SK-N-SH (cell line): ENCODE data around the gene TNNC1. TPM values are rescaled to one million over a fixed set of nuclear protein-coding genes. Genes with fewer than 3 reads are reported as not detected.

Source experiments
- CTCF ChIA-PET: fragments of 300-600, 350-600 bp; formaldehyde crosslinking; extraction: SDS; loops from one replicate; lab custom pipeline; 2021; lab: Yijun Ruan, JAX
- POLR2A ChIA-PET: fragments of 350-600 bp; sonication (Branson Sonifier 250); formaldehyde crosslinking; extraction: SDS; loops from one replicate; lab custom pipeline; 2020; ENCODE audit warnings: antibody characterized with exemption, inconsistent platforms; lab: Yijun Ruan, JAX
- DNase-seq: peaks from one replicate; pipeline ENCODE4 v3.0.0; 2012
- H2AFZ ChIP-seq: fragments of 200-600 bp; sonication (generic); 2 replicates; pipeline ENCODE4 v1.8.1; 2016; ENCODE audit warnings: antibody characterized with exemption, mild to moderate bottlenecking, low read depth
- H3F3A ChIP-seq: fragments of 200-600 bp; sonication (generic); replicated peaks from 2 replicates; pipeline ENCODE3; 2016; ENCODE audit warnings: antibody characterized with exemption, mild to moderate bottlenecking; ENCODE audit not compliant: insufficient read depth
- H3K27ac ChIP-seq, 2 experiments: fragments of 200-500 bp in 1 of 2; fragments of 200-600 bp in 1 of 2; sonication (Bioruptor generic) in 1 of 2; sonication (generic), shearing (Covaris generic) in 1 of 2; 2 replicates each; pipeline versions ENCODE4 v1.5.1 to v1.6.1; 2014 to 2016; ENCODE audit warnings: low read depth in 2 of 2, inconsistent platforms in 1 of 2, low read length in 1 of 2, mild to moderate bottlenecking in 1 of 2, mixed read lengths in 1 of 2
- H3K27me3 ChIP-seq: fragments of 200-600 bp; sonication (generic), shearing (Covaris generic); 2 replicates; pipeline ENCODE4 v1.6.1; 2016; ENCODE audit warnings: mixed run types; ENCODE audit not compliant: insufficient read depth
- H3K36me3 ChIP-seq, 2 experiments: fragments of 200-500 bp in 1 of 2; fragments of 200-600 bp in 1 of 2; sonication (Bioruptor generic) in 1 of 2; sonication (generic) in 1 of 2; replicated peaks in 1 of 2; 2 replicates each; pipeline versions ENCODE3 to v1.5.1; 2014 to 2016; ENCODE audit warnings: low read length in 1 of 2, mild to moderate bottlenecking in 1 of 2; ENCODE audit not compliant: insufficient read depth in 2 of 2, control insufficient read depth in 1 of 2
- H3K4me1 ChIP-seq, 2 experiments: fragments of 200-500 bp in 1 of 2; fragments of 200-600 bp in 1 of 2; sonication (Bioruptor generic) in 1 of 2; sonication (generic), shearing (Covaris generic) in 1 of 2; 2 replicates each; pipeline versions ENCODE4 v1.5.1 to v1.6.1; 2014 to 2016; ENCODE audit warnings: low read depth in 1 of 2, low read length in 1 of 2, mixed run types in 1 of 2; ENCODE audit not compliant: insufficient read depth in 2 of 2, control insufficient read depth in 1 of 2
- H3K4me2 ChIP-seq: fragments of 200-600 bp; sonication (generic), shearing (Covaris generic); 2 replicates; pipeline ENCODE4 v1.6.1; 2017; ENCODE audit warnings: mixed run types
- H3K4me3 ChIP-seq, 2 experiments: fragments of 200-500 bp in 1 of 2; fragments of 200-600 bp in 1 of 2; sonication (Bioruptor generic) in 1 of 2; sonication (generic), shearing (Covaris generic) in 1 of 2; 2 replicates each; pipeline versions ENCODE4 v1.5.1 to v1.8.1; 2014 to 2016; ENCODE audit warnings: low read depth in 2 of 2, inconsistent platforms in 1 of 2, low read length in 1 of 2, mild to moderate bottlenecking in 1 of 2, mixed read lengths in 1 of 2, moderate library complexity in 1 of 2
- H3K79me2 ChIP-seq: fragments of 200-600 bp; sonication (generic); 2 replicates; pipeline ENCODE4 v1.8.1; 2017; ENCODE audit warnings: mild to moderate bottlenecking; ENCODE audit not compliant: insufficient read depth
- H3K9ac ChIP-seq: fragments of 200-600 bp; sonication (generic); 2 replicates; pipeline ENCODE4 v1.6.1; 2017; ENCODE audit warnings: mixed run types
- H3K9me2 ChIP-seq: fragments of 200-600 bp; sonication (generic); 2 replicates; pipeline ENCODE4 v1.6.1; 2017; ENCODE audit warnings: mixed run types
- H3K9me3 ChIP-seq: fragments of 200-600 bp; sonication (generic); 2 replicates; pipeline ENCODE4 v1.6.1; 2017; ENCODE audit warnings: mixed run types, mild to moderate bottlenecking, moderate library complexity
- H4K20me1 ChIP-seq: fragments of 200-600 bp; sonication (generic); 2 replicates; pipeline ENCODE4 v1.6.1; 2017; ENCODE audit warnings: mild to moderate bottlenecking, mixed run types; ENCODE audit not compliant: insufficient read depth
- CHD2 ChIP-seq: fragments of 150-350 bp; IDR thresholded peaks from 2 replicates; pipeline ENCODE4 v1.6.1; 2018; ENCODE audit warnings: low read length; ENCODE audit not compliant: partially characterized antibody
- CTCF ChIP-seq: fragments of 200-600 bp; sonication (generic); IDR thresholded peaks from 2 replicates; pipeline ENCODE4 v1.6.1; 2017; ENCODE audit warnings: antibody characterized with exemption, mild to moderate bottlenecking, moderate library complexity
- ELF1 ChIP-seq: IDR thresholded peaks from 2 replicates; pipeline ENCODE4 v1.4.0; 2012
- EP300 ChIP-seq, 2 experiments: IDR thresholded peaks; 2 replicates each; pipeline versions ENCODE4 v1.4.0 to v1.6.1; 2012; ENCODE audit warnings: borderline replicate concordance in 1 of 2, low read depth in 1 of 2, low read length in 1 of 2
- FOSL2 ChIP-seq: IDR thresholded peaks from 2 replicates; pipeline ENCODE4 v1.4.0; 2012; ENCODE audit warnings: low read depth, mild to moderate bottlenecking, moderate library complexity, borderline replicate concordance
- FOXM1 ChIP-seq: IDR thresholded peaks from 2 replicates; pipeline ENCODE4 v1.4.0; 2012; ENCODE audit warnings: low read depth, mild to moderate bottlenecking
- GABPA ChIP-seq: IDR thresholded peaks from 2 replicates; pipeline ENCODE4 v1.4.0; 2012; ENCODE audit warnings: low read depth, mild to moderate bottlenecking
- IRF3 ChIP-seq: fragments of 150-350 bp; IDR thresholded peaks from 2 replicates; pipeline ENCODE4 v1.6.1; 2016; ENCODE audit warnings: mild to moderate bottlenecking, low read depth, low read length
- MAX ChIP-seq: IDR thresholded peaks from 2 replicates; pipeline ENCODE4 v1.4.0; 2012; ENCODE audit warnings: low read depth
- MEF2A ChIP-seq: IDR thresholded peaks from 2 replicates; pipeline ENCODE4 v1.4.0; 2012; ENCODE audit warnings: low read depth, borderline replicate concordance
- MXI1 ChIP-seq: IDR thresholded peaks from 2 replicates; pipeline ENCODE4 v1.6.1; 2012; ENCODE audit warnings: mild to moderate bottlenecking, low read depth, low read length, improper control_type of control experiment
- NFIC ChIP-seq: IDR thresholded peaks from 2 replicates; pipeline ENCODE4 v1.4.0; 2012; ENCODE audit warnings: borderline replicate concordance
- PBX3 ChIP-seq: IDR thresholded peaks from 2 replicates; pipeline ENCODE4; 2012
- POLR2AphosphoS5 ChIP-seq: IDR thresholded peaks from 2 replicates; pipeline ENCODE4 v1.6.1; 2012; ENCODE audit warnings: low read depth, low read length
- RAD21 ChIP-seq: IDR thresholded peaks from 2 replicates; pipeline ENCODE4 v1.6.1; 2012; ENCODE audit warnings: mild to moderate bottlenecking, low read length
- RCOR1 ChIP-seq: fragments of 150-350 bp; IDR thresholded peaks from 2 replicates; pipeline ENCODE4 v1.6.1; 2017; ENCODE audit warnings: antibody characterized with exemption, low read length
- REST ChIP-seq: IDR thresholded peaks from 2 replicates; pipeline ENCODE4 v1.6.1; 2012; ENCODE audit warnings: mild to moderate bottlenecking, low read depth, low read length, moderate library complexity
- RFX5 ChIP-seq: IDR thresholded peaks from 2 replicates; pipeline ENCODE4 v1.6.1; 2012; ENCODE audit warnings: mild to moderate bottlenecking, improper control_type of control experiment, low read length
- SIN3A ChIP-seq: IDR thresholded peaks from 2 replicates; pipeline ENCODE4 v1.6.1; 2012; ENCODE audit warnings: low read depth, mild to moderate bottlenecking, low read length, moderate library complexity, borderline replicate concordance
- SMC3 ChIP-seq: IDR thresholded peaks from 2 replicates; pipeline ENCODE4 v1.6.1; 2012; ENCODE audit warnings: low read depth, low read length, improper control_type of control experiment
- TEAD4 ChIP-seq: IDR thresholded peaks from 2 replicates; pipeline ENCODE4 v1.4.0; 2012; ENCODE audit warnings: mild to moderate bottlenecking, borderline replicate concordance; ENCODE audit not compliant: insufficient read depth
- YY1 ChIP-seq: IDR thresholded peaks from 2 replicates; pipeline ENCODE4 v1.4.0; 2012; ENCODE audit warnings: low read depth, mild to moderate bottlenecking
- WGBS: methylation state at CpG from one replicate; pipeline ENCODE4 v1.1.6; 2017; ENCODE audit warnings: low lambda C conversion rate; 5-methylcytosine and 5-hydroxymethylcytosine counted together
- polyA plus RNA-seq, 3 experiments: library from polyadenylated mRNA; depleted of rRNA; stranded (reverse); fragments of >200 nt; gene quantifications; 2 replicates each; pipeline ENCODE4 v1.2.3, GENCODE V29; 2012

TNNC1 gene
- polyA plus RNA-seq, 1 of the 3 experiments (the other 2 are of a cell fraction) = 2.6 TPM

GRCh38 chr3:52436500-52437149, 17.2 kb downstream of the TNNC1 start (continued):
- TF ChIP-seq RFX5 = no peak
- no peak for TF ChIP-seq RCOR1
- TF ChIP-seq RAD21 = no peak
- TF ChIP-seq FOXM1 = no peak
- no peak for TF ChIP-seq PBX3
- TF ChIP-seq MAX = no peak
- TF ChIP-seq, all 33 proteins: peak for 0

GRCh38 chr3:52435246-52436101, 18.4 kb downstream of the TNNC1 start:
- POLR2A ChIA-PET = no interaction called here
- CTCF ChIA-PET = interaction anchor here (1.1 to 28.4 kb wide), 3 partner anchors 13 to 37 kb away, joined by 3 to 578 read pairs (median 11); partner anchors contain the start of genes NISCH, SEMA3G and TNNC1
- no peak for TF ChIP-seq GABPA
- no peak for TF ChIP-seq SIN3A
- TF ChIP-seq CHD2 = no peak
- TF ChIP-seq IRF3 = no peak
- no peak for TF ChIP-seq NFIC
- no peak for TF ChIP-seq EP300 (IDR thresholded peaks at IDR 0.05; ENCODE audit: borderline replicate concordance in 1 of 2, low read depth in 1 of 2, low read length in 1 of 2)
- TF ChIP-seq ELF1 = no peak
- TF ChIP-seq RCOR1 = no peak
- no peak for TF ChIP-seq FOSL2
- TF ChIP-seq RFX5 = no peak
- no peak for TF ChIP-seq TEAD4
- TF ChIP-seq CTCF = no peak
- no peak for TF ChIP-seq SMC3
- no peak for TF ChIP-seq POLR2AphosphoS5
- TF ChIP-seq MEF2A = no peak
- no peak for TF ChIP-seq REST
- TF ChIP-seq YY1 = no peak
- TF ChIP-seq MXI1 = no peak

More at GRCh38 chr3:52435246-52436101, 18.4 kb downstream of the TNNC1 start:
- no peak overlapping the region for H3K4me2 ChIP-seq
- H4K20me1 ChIP-seq = no peaks in the 10 kb centered on the region
- no peaks in the 10 kb centered on the region for H3K9me2 ChIP-seq
- no peak overlapping the region for H3K9ac ChIP-seq
- no peak overlapping the region for H3K27ac ChIP-seq
- no peaks in the 10 kb centered on the region for H3F3A ChIP-seq
- H3K79me2 ChIP-seq = no peaks in the 10 kb centered on the region
- H3K36me3 ChIP-seq = no peaks in the 10 kb centered on the region
- H2AFZ ChIP-seq = no peak overlapping the region
- 82% methylated on average over 15 of the region's 32 CpGs for WGBS
- peaks cover 0 to 5% of the 10 kb centered on the region in 2 experiments; a peak in 1 of 4 replicates for H3K4me1 ChIP-seq
- no peaks in the 10 kb centered on the region for H3K27me3 ChIP-seq
- peak; percentile 25 for DNase-seq
- no peaks in the 10 kb centered on the region for H3K9me3 ChIP-seq
- H3K4me3 ChIP-seq = no peak overlapping the region
